Activated T-cell treated with anti-CD3 and anti-CD28 coated beads, Interleukin-2, amount 50 U/mL, for 1 hour (primary cell): ENCODE data around the gene AKAP5.

Source experiments
- DNase-seq: peaks from one replicate; pipeline ENCODE4 v3.0.0-alpha.2; 2020

Gene AKAP5, protein sequence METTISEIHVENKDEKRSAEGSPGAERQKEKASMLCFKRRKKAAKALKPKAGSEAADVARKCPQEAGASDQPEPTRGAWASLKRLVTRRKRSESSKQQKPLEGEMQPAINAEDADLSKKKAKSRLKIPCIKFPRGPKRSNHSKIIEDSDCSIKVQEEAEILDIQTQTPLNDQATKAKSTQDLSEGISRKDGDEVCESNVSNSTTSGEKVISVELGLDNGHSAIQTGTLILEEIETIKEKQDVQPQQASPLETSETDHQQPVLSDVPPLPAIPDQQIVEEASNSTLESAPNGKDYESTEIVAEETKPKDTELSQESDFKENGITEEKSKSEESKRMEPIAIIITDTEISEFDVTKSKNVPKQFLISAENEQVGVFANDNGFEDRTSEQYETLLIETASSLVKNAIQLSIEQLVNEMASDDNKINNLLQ

DNA sequence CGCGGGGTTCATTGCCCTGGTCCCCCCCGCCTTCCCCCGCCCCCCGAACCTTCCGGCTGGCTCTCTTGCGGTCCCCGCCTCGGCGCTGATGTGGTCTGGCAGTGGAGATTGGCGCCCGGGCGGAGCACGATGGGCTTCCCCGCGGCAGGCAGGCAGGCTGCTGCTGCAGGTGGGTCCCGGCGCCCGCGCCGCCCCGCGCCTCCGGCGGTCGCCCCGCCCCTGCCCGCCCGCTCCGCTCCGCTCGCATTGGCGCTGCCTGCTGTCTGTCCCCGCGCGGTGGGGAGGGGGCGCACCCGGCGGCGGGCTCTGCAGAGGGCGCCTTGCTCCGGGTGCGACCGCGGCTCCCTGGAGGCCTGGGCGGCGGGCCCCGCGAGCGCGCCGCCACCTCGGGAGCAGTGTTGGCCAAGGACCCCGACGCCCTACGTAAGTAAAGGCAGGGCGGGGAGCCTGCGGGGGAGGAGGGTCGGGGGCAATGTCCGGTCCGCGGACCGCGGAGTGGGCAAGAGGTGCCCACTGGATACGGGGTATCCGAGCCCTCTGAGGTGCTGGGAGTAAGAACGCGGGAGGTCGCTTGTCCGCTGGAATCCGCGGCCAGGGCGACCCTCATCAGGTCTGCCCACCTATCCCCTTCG is at the start of gene AKAP5:
AKAP5 (plus strand) TSS at position 309 of the 632 bp plus-strand sequence. CDS start 2,896 bp downstream, outside the sequence.
- peak; percentile 72 for DNase-seq

DNA sequence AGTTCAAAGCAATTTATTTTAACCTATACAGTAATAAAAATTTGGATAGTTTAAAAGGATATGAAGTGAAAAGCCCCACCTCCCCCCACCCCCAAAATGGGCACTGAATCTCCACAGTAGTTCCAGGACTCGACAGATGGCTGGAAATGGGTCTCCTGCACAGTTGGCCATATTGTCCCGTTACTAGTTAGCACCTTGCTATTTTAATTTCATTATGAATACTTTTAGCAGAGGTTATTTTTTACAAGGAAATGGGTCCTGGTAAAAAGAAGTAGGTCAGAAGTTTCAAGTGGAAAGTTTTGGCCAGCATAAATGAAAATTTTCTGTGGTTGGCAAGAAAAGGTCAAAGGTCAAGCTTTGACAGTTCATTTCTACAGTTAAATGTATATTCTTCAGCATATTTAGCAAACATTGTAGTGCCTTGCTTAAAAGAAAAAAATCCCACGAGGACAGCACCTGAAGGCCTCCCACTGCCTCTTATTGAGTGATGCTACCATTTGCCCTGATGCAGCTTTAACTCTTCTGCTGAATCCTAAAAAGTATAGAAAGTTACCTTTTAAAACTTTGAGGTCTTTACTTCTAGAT is 48.9 kb upstream of the AKAP5 start:
- no peak for DNase-seq

DNA sequence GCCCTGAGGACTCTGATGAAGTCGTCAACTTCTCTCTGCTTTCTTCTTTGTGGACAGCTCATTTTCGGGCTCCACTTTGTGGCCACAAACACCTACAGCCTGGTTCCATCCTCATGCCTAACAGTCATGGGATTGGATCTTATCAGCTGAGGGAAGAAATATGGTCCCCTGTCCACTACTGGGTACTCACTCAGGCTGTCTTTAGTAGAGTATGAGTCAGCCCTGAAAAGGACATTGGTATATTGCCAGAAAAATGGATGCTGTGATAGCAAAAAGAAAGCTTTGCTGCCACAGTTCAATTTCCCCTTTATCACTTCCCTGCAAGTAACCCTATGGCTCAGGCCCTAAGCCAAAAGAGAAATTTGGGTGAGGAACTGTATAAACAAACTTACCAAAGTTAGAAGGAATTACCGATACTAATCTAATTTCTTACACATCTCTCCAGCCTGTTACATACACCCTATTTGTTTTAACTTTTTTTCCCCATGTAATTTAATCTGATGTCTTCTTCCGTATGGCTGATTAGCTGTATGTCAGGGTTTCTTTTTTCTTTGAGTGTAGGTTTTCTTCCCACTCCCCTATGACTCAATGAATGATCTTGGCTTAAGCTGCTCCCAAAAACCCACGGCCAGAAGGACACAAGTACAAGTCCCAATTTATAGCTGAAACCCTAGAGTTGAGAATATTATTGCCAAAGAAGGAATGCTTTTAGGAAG is 48.1 kb upstream of the AKAP5 start:
- DNase-seq = no peak

DNA sequence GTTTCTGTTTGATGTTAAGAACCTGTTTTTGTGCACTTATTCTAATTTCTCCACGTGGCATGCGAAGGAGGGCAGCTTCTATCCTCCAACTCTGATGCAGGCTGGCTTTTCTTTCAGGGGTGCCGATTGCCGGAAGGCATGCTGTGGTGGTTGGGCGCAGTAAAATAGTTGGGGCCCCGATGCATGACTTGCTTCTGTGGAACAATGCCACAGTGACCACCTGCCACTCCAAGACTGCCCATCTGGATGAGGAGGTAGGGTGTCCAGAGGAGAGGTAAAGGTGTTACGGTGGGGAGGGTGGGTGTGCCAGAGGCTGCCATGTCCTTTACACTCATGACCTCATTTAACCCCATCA is 47.6 kb upstream of the AKAP5 start:
- no peak for DNase-seq

DNA sequence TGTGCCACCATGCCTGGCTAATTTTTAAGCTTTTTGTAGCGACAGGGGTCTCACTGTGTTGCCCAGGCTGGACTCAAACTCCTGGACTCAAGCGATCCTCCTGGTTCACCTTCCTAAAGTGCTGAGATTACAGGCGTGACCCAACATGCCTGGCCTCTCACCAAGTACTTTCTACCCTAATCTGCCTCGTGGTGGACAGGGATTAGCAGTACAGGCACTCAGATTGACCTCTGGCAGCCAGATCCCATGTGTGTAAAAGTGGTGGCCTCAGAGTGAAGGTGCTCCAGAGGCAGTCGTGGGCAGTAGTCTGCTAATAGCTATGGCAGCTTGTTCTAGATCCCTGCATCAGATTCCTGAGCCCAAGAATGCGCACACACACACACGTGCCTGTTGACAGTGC is 46.3 kb upstream of the AKAP5 start:
- DNase-seq = no peak

DNA sequence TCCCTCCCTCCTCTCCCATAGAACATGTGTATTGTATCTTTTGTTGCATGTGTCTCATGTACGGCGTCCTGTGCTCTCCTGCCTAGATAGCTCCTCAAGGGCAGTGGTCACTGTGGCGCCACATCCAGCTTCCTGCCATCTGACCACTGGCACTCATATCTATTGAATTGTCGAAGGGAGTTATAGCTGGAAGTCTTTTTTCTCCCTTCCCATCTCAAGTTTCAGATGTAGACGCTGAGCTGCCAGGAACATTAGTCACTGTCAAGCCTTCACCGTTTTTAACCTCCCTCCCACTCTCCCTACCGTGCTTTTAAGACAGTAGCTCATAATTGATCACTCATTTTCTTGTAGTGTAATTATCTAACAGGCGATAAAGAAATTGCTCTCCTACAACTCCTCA is 44.1 kb upstream of the AKAP5 start:
- no peak for DNase-seq

DNA sequence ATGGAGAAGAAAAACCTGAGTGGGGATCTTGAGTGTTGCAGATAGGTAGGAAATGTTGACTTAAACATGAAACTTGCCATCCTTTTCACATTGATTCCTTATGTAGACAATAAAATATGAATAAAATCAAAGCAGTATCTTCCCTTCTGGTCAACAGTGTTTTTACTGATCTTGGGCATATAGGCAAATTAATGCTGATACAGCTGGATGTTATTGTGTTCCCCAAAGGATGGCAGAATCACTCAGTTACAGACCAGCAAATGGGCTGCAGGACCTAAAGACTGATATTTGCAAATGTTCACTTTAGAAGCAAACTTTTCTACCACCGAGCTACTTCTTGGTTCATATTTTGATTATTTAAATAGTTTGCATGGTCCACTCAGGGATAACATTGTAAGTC is 43.3 kb upstream of the AKAP5 start:
- no peak for DNase-seq

DNA sequence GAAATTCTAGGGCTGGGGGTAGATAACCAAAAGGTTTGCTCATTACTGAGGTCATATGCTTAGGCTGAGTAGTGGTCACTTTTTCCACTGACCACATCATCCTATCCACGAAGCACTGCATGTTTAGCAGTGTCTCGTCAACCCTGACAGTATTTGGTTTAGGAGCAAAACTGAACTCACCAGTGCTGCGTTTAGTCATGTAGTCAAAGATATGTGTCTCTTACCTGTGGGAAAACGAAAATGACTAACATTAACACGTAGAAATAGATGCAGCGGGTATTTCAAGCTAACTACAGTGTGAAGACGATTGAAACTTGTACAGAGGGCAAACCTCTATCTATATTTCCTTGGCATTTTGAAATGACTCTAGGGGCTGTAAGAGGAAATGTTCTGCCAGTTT is 42.5 kb upstream of the AKAP5 start:
- DNase-seq = no peak

DNA sequence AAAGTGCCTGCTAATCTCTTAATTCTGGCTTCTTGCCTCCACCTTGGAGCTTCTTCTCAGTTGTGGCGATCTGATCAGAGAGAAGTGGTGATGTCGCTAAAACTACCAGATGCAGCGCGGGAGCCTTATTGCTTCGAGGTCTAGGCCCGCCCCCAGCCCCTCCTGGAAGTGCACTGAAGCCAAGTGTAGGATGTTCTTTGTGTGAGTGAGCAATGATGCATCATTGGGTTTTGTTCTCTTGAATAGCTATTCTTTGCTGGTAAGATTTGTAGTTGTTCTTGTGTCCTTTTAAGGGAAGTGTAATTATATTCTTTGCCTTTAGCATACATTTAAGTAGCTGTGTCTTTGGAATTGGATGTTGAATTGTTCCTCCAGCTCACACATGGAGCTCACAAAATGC is 41.3 kb upstream of the AKAP5 start:
- no peak for DNase-seq

DNA sequence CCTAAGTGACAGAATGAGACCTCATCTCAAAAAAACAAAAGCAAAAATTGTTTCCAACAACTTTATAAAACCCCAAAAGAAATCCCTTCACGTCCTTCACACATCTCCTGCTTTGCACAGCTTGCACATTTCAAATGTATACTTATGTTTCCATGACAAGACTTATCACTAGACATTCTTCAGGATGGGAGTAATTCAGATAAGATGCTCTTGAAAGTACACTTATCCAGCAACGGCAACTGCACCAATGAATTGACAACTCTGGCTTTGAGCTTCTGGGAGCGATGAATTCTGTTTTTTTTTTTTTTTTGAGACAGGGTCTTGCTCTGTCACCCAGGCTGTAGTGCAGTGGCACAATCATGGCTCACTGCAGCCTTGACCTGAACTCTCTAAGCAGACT is 30.8 kb upstream of the AKAP5 start:
- DNase-seq = no peak

DNA sequence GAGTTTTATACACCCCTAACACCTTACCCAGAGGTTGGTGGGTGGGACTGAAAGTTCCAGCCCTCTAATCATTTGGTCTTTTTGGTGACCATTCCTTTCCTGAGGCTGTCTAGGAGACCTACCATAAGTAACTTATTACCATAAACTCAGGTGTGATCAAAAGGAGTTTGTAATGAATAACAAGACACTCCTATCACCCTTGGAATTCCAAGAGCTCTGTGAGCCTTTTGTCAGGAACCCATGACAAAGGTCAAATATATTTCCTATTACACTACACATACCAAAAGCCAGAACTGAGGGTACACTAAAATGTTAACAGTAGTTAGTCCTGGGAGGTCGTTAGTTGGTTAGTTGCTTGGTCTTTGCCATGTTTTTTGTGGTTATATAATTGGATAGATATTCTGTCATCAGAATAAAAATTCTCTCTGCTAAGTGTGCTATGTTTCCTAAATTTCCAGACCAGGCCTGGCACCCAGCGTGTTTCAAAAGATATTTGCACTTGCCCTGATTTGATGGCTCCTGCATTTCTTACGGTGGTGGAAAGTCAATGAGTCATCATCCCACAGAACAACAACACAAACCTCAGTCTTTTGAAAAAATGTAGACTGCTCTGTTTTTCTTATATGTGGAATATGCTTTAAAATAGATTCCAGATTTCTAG is 27.0 kb upstream of the AKAP5 start:
- DNase-seq = no peak

DNA sequence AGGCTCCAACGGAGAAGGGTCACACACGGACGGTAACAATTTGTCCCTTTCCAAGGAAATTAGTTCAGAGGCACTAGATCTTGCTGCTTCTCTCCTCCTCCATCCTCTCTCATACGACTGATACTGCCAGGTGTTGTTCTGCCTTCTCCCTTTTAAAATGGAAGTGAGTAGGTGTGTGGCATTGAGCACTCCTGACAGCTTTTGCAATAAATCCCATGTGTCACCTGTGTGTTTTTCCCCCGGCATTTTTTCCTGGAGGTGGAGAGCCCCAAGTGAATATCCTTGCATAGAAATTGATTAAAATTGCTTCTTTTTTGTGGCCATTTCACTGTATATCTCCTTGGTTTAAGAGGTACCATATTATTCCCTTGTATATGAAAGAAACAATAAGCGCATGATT is 26.2 kb upstream of the AKAP5 start:
- no peak for DNase-seq

DNA sequence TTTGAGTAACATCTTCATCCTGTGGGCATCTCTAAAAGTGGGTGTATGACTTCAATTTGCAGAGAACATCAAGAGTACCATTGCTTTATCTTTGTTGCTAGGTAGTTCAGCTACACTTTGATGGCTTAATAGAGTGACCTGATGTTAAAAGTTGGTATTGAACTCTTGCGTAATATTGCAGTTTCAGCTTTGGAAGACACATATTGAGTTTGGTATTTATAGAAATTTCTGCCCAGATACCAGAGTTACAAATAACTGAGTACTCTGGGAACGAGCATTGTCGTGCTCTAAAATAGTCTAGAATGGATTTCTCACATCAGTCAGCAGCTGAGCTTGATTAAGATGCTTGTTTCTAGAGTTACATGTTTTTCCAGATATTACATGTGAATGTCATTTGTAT is 24.8 kb upstream of the AKAP5 start:
- DNase-seq = no peak

DNA sequence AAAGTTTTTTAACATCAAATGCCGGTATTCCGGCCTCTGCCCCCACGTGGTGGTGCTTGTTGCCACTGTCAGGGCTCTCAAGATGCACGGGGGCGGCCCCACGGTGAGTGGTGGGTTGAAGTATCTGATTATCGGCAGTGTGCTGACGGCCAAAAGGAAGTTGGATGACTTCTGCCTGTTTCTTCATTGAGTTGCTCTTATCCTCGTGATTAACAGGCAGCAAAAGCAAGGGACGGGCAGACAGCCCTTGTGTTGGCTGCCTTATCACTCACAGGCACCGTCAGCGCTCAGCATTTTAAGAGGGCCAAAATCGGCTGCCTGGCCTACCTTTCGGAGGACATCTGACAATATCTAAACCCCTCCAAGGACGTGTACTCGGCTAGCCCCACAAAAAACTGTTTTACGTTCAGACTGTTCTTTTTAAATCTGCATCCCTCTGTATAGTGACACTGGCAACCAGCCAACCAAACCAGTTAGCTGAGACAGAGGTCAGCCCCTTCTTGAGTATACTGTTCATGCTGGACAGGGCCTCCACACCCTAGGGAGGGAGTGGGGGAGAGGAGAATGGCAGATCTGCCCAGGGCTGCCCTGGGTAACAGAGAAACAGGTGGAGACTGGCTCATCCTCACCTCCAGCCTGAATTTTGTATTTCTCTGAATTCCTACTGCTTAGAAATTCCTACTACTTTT is 22.9 kb upstream of the AKAP5 start:
- no peak for DNase-seq

DNA sequence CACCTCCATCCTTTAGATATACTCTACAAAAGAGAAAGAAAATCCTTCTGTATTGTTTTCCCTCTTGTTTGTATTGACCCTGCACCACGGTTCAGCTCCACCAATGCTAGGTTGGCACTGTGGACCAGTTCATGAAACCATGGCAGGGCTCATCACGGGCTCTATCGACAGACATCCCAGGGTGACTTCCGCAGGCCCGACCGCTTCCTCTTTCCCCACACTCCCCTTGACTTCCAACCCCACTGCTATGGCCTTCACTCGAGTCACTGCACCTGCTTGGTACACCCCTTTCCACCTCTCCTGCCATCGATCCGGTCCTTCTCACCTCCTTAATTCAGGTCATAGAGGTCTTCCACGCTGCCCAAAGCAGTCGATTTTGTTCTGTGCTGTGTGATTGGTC is 21.2 kb upstream of the AKAP5 start:
- DNase-seq = no peak

DNA sequence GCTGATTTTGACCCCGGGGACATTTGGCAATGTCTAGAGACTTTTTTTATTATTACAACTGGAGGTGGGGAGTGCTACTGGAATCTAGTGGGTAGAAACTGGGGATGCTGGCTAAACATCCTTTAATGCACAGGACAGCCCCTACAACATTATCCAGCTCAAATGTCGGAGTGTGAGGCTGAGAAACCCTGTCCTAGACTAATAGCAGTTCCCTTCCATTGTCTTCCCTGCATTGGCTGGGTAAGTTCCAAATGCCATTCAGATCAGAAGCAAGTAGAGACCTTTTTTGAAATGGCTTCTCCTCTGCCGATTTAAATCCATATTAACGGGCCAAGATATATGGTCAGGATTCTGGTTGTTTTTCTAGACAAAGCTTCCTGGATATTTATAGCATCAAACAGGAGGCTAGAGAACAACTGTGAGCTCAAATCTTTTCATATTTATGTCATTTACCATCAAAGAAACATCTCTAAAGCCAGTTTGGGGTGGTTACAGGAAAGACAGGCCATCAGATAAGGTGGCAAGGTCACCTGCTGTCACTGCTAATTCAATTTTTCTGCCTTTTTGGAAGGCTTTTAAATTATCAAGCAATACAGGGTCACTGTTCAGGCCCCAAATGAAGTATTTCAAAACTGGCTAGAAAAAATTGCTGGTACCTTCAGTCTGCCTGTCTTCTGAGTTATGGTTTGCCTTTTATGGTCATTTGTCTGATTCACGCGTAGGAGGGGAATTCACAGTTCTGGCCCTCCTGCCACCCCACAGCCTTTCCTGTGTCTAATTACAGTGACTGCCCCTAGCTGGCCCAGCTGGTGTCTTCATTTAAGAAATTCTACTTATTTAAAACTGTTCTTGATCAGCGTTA is 20.1 kb upstream of the AKAP5 start:
- no peak for DNase-seq

DNA sequence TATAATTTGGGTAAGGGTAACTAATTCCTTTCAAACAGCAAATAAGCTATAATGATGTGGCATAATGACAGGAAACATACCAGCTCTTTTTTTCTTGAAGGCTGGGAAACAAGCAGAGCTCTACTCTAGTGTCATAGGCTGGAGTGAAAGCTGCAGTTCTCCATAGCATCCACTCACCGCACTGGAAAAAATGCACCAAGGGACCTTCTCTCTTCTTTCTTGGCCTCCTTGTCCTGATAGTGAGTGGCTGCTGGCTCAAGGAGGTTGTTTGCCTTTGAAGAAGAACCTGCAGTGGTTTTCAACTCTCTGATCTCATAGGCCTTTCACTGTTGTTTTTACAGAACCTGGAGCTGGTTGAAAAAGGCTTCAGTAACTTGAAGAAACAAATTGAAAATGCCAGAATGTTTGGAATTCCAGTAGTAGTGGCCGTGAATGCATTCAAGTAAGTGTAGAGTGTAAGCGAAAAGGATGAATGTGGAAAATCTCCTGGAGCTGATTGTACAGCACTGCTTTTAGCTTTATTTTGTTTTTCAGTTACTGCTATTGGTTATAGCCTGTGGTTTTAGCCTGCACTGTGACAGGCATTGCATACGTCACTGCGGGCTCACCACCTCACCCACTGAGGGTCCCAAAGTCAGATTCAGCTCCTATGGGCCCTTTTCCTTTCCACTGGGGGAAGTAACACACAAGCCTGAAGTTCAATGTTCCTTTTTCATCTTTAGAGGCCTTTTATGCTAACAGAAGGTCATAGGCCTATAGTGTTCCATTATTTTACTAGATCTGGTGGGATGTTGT is 17.2 kb upstream of the AKAP5 start:
- DNase-seq = no peak

DNA sequence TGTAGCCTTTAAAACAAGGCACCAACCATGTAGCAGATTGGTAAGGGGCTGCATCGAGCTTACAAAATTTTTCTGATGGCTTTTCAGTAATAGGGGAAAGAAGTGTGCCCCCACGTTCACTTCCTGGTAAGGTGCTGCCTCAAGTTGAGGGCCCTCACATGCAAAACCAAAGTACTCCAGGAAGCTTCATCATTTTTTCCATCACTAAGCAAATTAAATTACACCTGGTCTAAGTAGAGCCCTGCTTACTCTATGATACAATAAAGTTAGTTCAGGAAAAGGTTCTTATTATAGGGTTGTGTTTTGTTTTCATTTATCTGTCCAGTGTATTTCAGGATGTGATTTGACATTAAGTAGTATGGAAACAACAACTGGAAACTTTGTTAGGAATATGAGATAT is 15.0 kb upstream of the AKAP5 start:
- DNase-seq = no peak

DNA sequence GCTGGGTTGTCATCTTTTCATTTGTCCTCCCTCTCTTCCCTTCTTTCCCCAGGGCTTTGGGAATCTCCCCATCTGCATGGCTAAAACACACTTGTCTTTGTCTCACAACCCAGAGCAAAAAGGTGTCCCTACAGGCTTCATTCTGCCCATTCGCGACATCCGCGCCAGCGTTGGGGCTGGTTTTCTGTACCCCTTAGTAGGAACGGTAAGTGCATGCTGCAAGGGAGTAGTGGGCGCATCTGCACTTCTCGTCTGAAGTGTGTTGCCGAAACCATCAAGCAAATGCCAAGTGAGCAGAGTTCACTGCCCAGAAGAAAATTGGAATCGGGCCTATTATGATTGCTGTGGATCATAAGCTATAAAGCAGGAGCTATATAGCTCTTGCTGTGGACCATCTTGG is 10.6 kb upstream of the AKAP5 start:
- no peak for DNase-seq

DNA sequence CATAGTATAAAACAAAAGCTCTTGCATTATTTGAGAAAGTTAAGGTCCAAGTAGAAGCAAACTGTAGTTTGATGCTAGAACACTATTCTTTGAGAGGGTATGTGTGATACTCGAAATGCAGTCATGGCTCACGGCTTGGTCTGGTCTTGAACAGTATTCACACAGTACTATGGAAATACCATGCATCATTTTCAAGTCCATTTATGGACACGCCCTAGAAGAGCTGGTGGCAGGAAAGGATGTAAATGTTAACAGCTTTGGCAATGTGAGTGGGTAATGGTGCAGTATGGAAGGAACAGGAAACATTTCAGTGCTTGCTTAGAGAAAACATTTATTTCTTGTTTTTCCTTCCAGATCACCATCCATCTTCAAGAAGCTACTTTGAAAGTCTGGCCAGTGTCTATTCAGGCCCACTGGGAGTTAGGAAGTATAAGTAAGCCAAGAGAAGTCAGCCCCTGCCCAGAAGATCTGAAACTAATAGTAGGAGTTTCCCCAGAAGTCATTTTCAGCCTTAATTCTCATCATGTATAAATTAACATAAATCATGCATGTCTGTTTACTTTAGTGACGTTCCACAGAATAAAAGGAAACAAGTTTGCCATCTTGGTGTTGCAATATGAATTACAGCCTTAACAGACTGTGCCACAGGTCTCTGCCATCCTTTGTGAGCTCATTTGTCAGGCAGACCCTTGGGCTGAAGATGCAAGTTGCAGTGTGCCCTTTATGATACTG is 5.7 kb upstream of the AKAP5 start:
- no peak for DNase-seq
